HepG2 (cell line): ENCODE data around the gene CPNE5. TPM values are rescaled to one million over a fixed set of nuclear protein-coding genes. Genes with fewer than 3 reads are reported as not detected.

Source experiments
- ATAC-seq: fragments of 200-7000 bp; cut with Tn5 transposase; 3 replicates; pipeline ENCODE4 v1.9.1; 2020; ENCODE audit warnings: mild to moderate bottlenecking, moderate library complexity
- BruUV-seq: library from RNA; stranded (reverse); fragments of 400-500 nt; replicated peaks from 2 replicates; lab custom pipeline; 2021; lab: Mats Ljungman, UMichigan
- CTCF ChIA-PET: fragments of 300-600 bp; formaldehyde crosslinking; extraction: SDS; loops from one replicate; lab custom pipeline; 2021; ENCODE audit warnings: low total read pairs, inconsistent platforms, low intra/inter-chr PET ratio; lab: Yijun Ruan, JAX
- POLR2A ChIA-PET: fragments of 350-600 bp; sonication (Branson Sonifier 250); formaldehyde crosslinking; loops from one replicate; lab custom pipeline; 2020; ENCODE audit warnings: antibody characterized with exemption, inconsistent platforms; lab: Yijun Ruan, JAX
- DNase-seq: peaks from one replicate; pipeline ENCODE4 v3.0.0-alpha.2; 2015; ENCODE audit warnings: low spot score
- FAIRE-seq: peaks from 3 replicates; lab custom pipeline; 2011; peaks lifted over from hg19 to GRCh38; lab: Jason Lieb, UNC
- H2AFZ ChIP-seq: one replicate; pipeline ENCODE4 v1.6.1; 2011; ENCODE audit warnings: low read length, inconsistent platforms
- H3K27ac ChIP-seq: fragments of 300-600 bp; 3 replicates; pipeline ENCODE4 v1.8.0; 2011; ENCODE audit warnings: mixed run types, mild to moderate bottlenecking, mixed read lengths, low read length, inconsistent platforms; ENCODE audit not compliant: insufficient read depth; ENCODE audit errors: extremely low read length
- H3K27me3 ChIP-seq, 2 experiments: fragments of 200-600 bp in 1 of 2; 2 replicates in 1 of 2; 3 replicates in 1 of 2; pipeline versions ENCODE4 v1.6.0 to v1.8.0; 2011; ENCODE audit warnings: low read length in 2 of 2, mild to moderate bottlenecking in 2 of 2, moderate library complexity in 2 of 2, inconsistent platforms in 1 of 2; ENCODE audit not compliant: insufficient read depth in 2 of 2, control insufficient read depth in 1 of 2
- H3K36me3 ChIP-seq, 2 experiments: fragments of 200-600 bp in 1 of 2; replicated peaks in 1 of 2; 2 replicates in 1 of 2; 3 replicates in 1 of 2; pipeline versions ENCODE4 v1.5.1 to v1.8.0; 2011; ENCODE audit warnings: low read length in 2 of 2, inconsistent platforms in 1 of 2; ENCODE audit not compliant: insufficient read depth in 2 of 2, control insufficient read depth in 1 of 2
- H3K4me1 ChIP-seq: 2 replicates; pipeline ENCODE4 v1.5.1; 2012; ENCODE audit warnings: low read length, inconsistent platforms; ENCODE audit not compliant: insufficient read depth
- H3K4me2 ChIP-seq: 2 replicates; pipeline ENCODE4 v1.6.0; 2011; ENCODE audit warnings: low read depth, low read length, inconsistent platforms
- H3K4me3 ChIP-seq, 3 experiments: fragments of 200-600 bp in 1 of 3; sonication (generic), shearing (Covaris generic) in 1 of 3; replicated peaks in 1 of 3; 2 replicates each; pipeline ENCODE4 v1.5.1; 2011 to 2016; ENCODE audit warnings: low read length in 3 of 3, inconsistent platforms in 2 of 3, low read depth in 2 of 3, mild to moderate bottlenecking in 2 of 3, control low read depth in 1 of 3, mixed read lengths in 1 of 3; ENCODE audit not compliant: insufficient read depth in 1 of 3
- H3K79me2 ChIP-seq: one replicate; pipeline ENCODE4 v1.6.1; 2011; ENCODE audit warnings: low read length, inconsistent platforms; ENCODE audit not compliant: insufficient read depth
- H3K9ac ChIP-seq: 2 replicates; pipeline ENCODE4 v1.6.0; 2011; ENCODE audit warnings: mild to moderate bottlenecking, low read depth, low read length, inconsistent platforms; ENCODE audit not compliant: insufficient read depth
- H3K9me3 ChIP-seq: 2 replicates; pipeline ENCODE4 v1.5.1; 2012; ENCODE audit warnings: mild to moderate bottlenecking, low read length
- H4K20me1 ChIP-seq: 2 replicates; pipeline ENCODE4 v1.6.0; 2011; ENCODE audit warnings: inconsistent platforms, mild to moderate bottlenecking, low read length, moderate library complexity; ENCODE audit not compliant: insufficient read depth
- EHMT2 ChIP-seq: fragments of 200-600 bp; sonication (generic); IDR thresholded peaks from 2 replicates; pipeline ENCODE4 v1.7.0; 2017; ENCODE audit warnings: antibody characterized with exemption, low read depth, low read length, borderline replicate concordance
- FOXO1 ChIP-seq: sonication (generic); formaldehyde crosslinking; IDR thresholded peaks from 2 replicates; pipeline ENCODE4 v1.4.0; 2020; ENCODE audit warnings: missing genetic modification reagents
- KMT2A ChIP-seq: sonication (generic); formaldehyde crosslinking; IDR thresholded peaks from 2 replicates; pipeline ENCODE4 v1.4.0; 2020; ENCODE audit warnings: missing genetic modification reagents
- MYC ChIP-seq: sonication (generic); formaldehyde crosslinking; IDR thresholded peaks from 2 replicates; pipeline ENCODE4 v1.9.0; 2021; ENCODE audit warnings: missing genetic modification reagents, borderline replicate concordance
- NFE2 ChIP-seq: sonication (generic); formaldehyde crosslinking; IDR thresholded peaks from 2 replicates; pipeline ENCODE4 v1.4.0; 2020; ENCODE audit warnings: missing genetic modification reagents
- NONO ChIP-seq, 2 experiments: fragments of 450-650 bp in 1 of 2; sonication (generic) in 1 of 2; formaldehyde crosslinking in 1 of 2; IDR thresholded peaks in 1 of 2; conservative IDR thresholded peaks in 1 of 2; 2 replicates each; pipeline versions ENCODE4 v1.6.1 to v1.8.0; 2017 to 2022; ENCODE audit warnings: mild to moderate bottlenecking in 1 of 2, missing genetic modification reagents in 1 of 2, moderate library complexity in 1 of 2
- RAD21 ChIP-seq: fragments of 450-650 bp; formaldehyde crosslinking; IDR thresholded peaks from 2 replicates; pipeline ENCODE4 v1.5.0; 2020; ENCODE audit warnings: mild to moderate bottlenecking
- RFX1 ChIP-seq: fragments of 450-650 bp; IDR thresholded peaks from 2 replicates; pipeline ENCODE4 v1.6.1; 2017
- STAG1 ChIP-seq: sonication (generic); formaldehyde crosslinking; IDR thresholded peaks from 2 replicates; pipeline ENCODE4 v1.4.0; 2020; ENCODE audit warnings: missing genetic modification reagents
- XRCC5 ChIP-seq: fragments of 200-400 bp; formaldehyde crosslinking; optimal IDR thresholded peaks from 2 replicates; pipeline ENCODE3; 2017; ENCODE audit warnings: mild to moderate bottlenecking, low read length
- ZNF607 ChIP-seq: sonication (generic); formaldehyde crosslinking; IDR thresholded peaks from 2 replicates; pipeline ENCODE4 v1.5.1; 2020; ENCODE audit warnings: missing genetic modification reagents, mild to moderate bottlenecking, borderline replicate concordance
- ZNF619 ChIP-seq: sonication (generic); formaldehyde crosslinking; IDR thresholded peaks from 2 replicates; pipeline ENCODE4 v1.4.0; 2020; ENCODE audit warnings: mild to moderate bottlenecking, missing genetic modification reagents
- ZNF629 ChIP-seq: sonication (generic); formaldehyde crosslinking; conservative IDR thresholded peaks from 2 replicates; pipeline ENCODE4 v1.5.0; 2020; ENCODE audit warnings: missing genetic modification reagents
- ZNF775 ChIP-seq: sonication (generic); formaldehyde crosslinking; IDR thresholded peaks from 2 replicates; pipeline ENCODE4 v1.4.0; 2020; ENCODE audit warnings: missing genetic modification reagents, mild to moderate bottlenecking, moderate library complexity, borderline replicate concordance
- WGBS: methylation state at CpG from one replicate; pipeline ENCODE4 v1.1.6; 2017; ENCODE audit warnings: low lambda C conversion rate; 5-methylcytosine and 5-hydroxymethylcytosine counted together
- in situ Hi-C: cut with HindIII; loops from 2 replicates; pipeline ENCODE4 v1.10.0; 2017; ENCODE audit warnings: low pct_unique_long_range_greater_than_20kb; ENCODE audit not compliant: extremely low pct_ligation_motif_present
- intact Hi-C: fragments of 100-400 bp; cut with micrococcal nuclease; formaldehyde crosslinking; loops from one replicate; pipeline ENCODE4 v1.10.0; 2022; ENCODE audit not compliant: unreplicated experiment
- polyA plus RNA-seq, 8 experiments: library from polyadenylated mRNA; depleted of rRNA in 3 of 8; stranded (reverse) in 7 of 8; unstranded in 1 of 8; fragments of >200 nt; fragmentation: Illumina TruSeq in 4 of 8; extraction: Trizol in 4 of 8; gene quantifications; 2 replicates each; pipeline versions ENCODE4 v1.2.1 to v1.2.3, GENCODE V29; 2011 to 2016; ENCODE audit warnings: low read depth in 4 of 8, missing spikeins in 1 of 8, mixed read lengths in 1 of 8; ENCODE audit not compliant: insufficient read depth in 1 of 8
- total RNA-seq, 5 experiments: library from RNA; depleted of rRNA; stranded (reverse); fragments of >200 nt; fragmentation: Illumina TruSeq; extraction: Trizol; gene quantifications; 2 replicates each; pipeline ENCODE4 v1.2.3, GENCODE V29; 2016; ENCODE audit warnings: low read depth in 1 of 5
- TF ChIP-seq, protein P1 (sequence below): sonication (generic); formaldehyde crosslinking; IDR thresholded peaks from 2 replicates; pipeline ENCODE4 v1.5.0; 2020; ENCODE audit warnings: mild to moderate bottlenecking, missing genetic modification reagents, moderate library complexity

The CPNE5 gene
- total and polyA plus RNA-seq, 2 of the 13 experiments (the other 11 are each of a cell fraction or from before 2014, with no cell fraction given) = 0.16 TPM; not detected in 1

- TF ChIP-seq EHMT2 (no peak), KMT2A (CRISPR knock-in tag) (no peak), ZNF619 (CRISPR knock-in tag) (no peak), FOXO1 (CRISPR knock-in tag) (no peak)
Observed at GRCh38 chr6:36807750-36808149, 31.5 kb downstream of the CPNE5 start (continued).

DNA sequence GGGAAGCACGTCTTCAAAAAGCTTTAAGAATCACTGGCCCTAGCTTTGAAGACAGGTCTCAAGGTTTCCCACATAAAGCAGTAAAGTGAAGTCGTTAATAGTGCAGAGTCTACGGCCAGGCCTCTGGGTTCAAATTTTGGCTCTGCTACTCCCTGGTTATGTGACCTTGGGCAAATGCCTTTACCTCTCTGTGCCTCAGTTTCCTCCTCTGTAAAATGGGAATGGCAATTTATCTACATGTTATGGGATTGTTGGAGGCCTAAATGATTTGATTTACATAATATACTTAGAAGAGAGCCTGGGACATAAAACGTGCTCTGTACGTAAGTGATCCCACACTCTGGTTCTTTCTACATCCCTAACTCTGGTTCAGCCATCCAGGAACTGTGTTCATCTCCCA lies 32.1 kb downstream of the CPNE5 start:
- H3K79me2 ChIP-seq = no peaks in the 10 kb centered on the region
- 0 out of 2 replicates have a peak overlapping the region, but pooled peaks have one; percentile 52 for H3K4me2 ChIP-seq
- no peak overlapping the region for H3K9ac ChIP-seq
- no peaks in the 10 kb centered on the region for H3K9me3 ChIP-seq
- H2AFZ ChIP-seq = no peak overlapping the region
- no peaks in the 10 kb centered on the region for H4K20me1 ChIP-seq
- BruUV-seq = no TSS peak
- intact Hi-C loops = no loop called here
- peak; percentile 28 for FAIRE-seq
- 29% methylated on average over 5 of the region's 5 CpGs for WGBS
- TF ChIP-seq NFE2 (CRISPR knock-in tag) (no peak), ZNF629 (CRISPR knock-in tag) (peak; percentile 45)
- TF ChIP-seq, all 625 proteins: peak for 1
- Histone ChIP-seq H3K36me3 (no peaks in the 10 kb centered on the region), H3K27me3 (peaks cover 4 to 44% of the 10 kb centered on the region in 2 experiments; a peak in 4 of 5 replicates), H3K4me1 (peaks cover 32% of the 10 kb centered on the region), H3K4me3 (no peak overlapping the region), H3K27ac (no peak overlapping the region)
- ATAC-seq = no peak
- DNase-seq = no peak
- ChIA-PET CTCF (no interaction called here), POLR2A (no interaction called here)
- in situ Hi-C loops = no loop called here

DNA sequence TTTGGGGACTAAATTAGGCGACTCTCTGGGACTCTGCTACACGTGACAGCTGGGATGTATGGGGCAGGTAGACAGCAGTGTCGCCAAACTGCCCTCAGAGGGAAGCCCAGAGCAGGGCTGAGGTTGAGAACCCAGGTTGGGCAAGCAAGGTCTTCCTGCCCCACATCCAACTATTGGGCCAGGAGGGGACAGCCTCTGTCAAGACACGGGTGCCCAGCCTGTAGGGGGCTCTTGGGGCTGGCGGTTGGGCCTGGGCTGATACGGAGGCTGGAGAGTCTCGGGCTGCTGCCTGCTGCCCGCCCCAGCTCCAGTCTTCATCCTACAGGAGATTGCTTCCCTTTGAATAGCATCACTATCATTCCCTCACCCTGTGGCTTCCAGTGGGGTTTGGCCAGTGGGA lies 33.3 kb downstream of the CPNE5 start:
- no TSS peak for BruUV-seq
- in situ Hi-C loops = no loop called here
- peak; percentile 71 for ATAC-seq
- no peak overlapping the region for H3K9ac ChIP-seq
- H3K79me2 ChIP-seq = no peaks in the 10 kb centered on the region
- H3K27me3 ChIP-seq = peaks cover 3 to 39% of the 10 kb centered on the region in 2 experiments; a peak in 4 of 5 replicates
- no peaks in the 10 kb centered on the region for H3K9me3 ChIP-seq
- DNase-seq = no peak
- ChIA-PET POLR2A (no interaction called here), CTCF (interaction anchor here (1.4 kb wide), 1 partner anchor 46 kb away, joined by 8 read pairs; no protein-coding TSS in a partner anchor)
- TF ChIP-seq, protein P1, sequence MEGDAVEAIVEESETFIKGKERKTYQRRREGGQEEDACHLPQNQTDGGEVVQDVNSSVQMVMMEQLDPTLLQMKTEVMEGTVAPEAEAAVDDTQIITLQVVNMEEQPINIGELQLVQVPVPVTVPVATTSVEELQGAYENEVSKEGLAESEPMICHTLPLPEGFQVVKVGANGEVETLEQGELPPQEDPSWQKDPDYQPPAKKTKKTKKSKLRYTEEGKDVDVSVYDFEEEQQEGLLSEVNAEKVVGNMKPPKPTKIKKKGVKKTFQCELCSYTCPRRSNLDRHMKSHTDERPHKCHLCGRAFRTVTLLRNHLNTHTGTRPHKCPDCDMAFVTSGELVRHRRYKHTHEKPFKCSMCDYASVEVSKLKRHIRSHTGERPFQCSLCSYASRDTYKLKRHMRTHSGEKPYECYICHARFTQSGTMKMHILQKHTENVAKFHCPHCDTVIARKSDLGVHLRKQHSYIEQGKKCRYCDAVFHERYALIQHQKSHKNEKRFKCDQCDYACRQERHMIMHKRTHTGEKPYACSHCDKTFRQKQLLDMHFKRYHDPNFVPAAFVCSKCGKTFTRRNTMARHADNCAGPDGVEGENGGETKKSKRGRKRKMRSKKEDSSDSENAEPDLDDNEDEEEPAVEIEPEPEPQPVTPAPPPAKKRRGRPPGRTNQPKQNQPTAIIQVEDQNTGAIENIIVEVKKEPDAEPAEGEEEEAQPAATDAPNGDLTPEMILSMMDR (CRISPR knock-in tag) = peak; percentile 49
- TF ChIP-seq RFX1 (no peak), XRCC5 (peak; percentile 25), NONO (IDR thresholded peaks at IDR 0.05) (no peak), NONO (CRISPR knock-in tag; conservative IDR thresholded peaks at IDR 0.05) (no peak), MYC (no peak), STAG1 (peak; percentile 52), ZNF607 (no peak), ZNF775 (CRISPR knock-in tag) (no peak), RAD21 (CRISPR knock-in tag) (0 out of 2 replicates have a peak, but pooled peaks have one; percentile 37)
- no peak overlapping the region for H2AFZ ChIP-seq
- H3K27ac ChIP-seq = no peak overlapping the region
- no peak overlapping the region for H3K4me2 ChIP-seq
- H3K4me3 ChIP-seq = no peak overlapping the region
- no peaks in the 10 kb centered on the region for H3K36me3 ChIP-seq
- peaks cover 20% of the 10 kb centered on the region for H3K4me1 ChIP-seq
- H4K20me1 ChIP-seq = no peaks in the 10 kb centered on the region
- FAIRE-seq = no peak
- intact Hi-C loops = no loop called here
- WGBS = 14% methylated on average over 7 of the region's 8 CpGs
